Left ventricle myocardium superior (tissue), 1 donor: ENCODE results near the gene ATF3. TPM values are rescaled to one million over a fixed set of nuclear protein-coding genes. Genes with fewer than 3 reads are reported as not detected.

Experiments used
- ATAC-seq: fragments of 200-7000 bp; cut with Tn5 transposase; one replicate; pipeline ENCODE4 v1.9.1; 2020; ENCODE audit warnings: mild to moderate bottlenecking, moderate library complexity
- DNase-seq: peaks from one replicate; pipeline ENCODE4 v3.0.0-alpha.2; 2020
- intact Hi-C: fragments of 100-400 bp; cut with micrococcal nuclease; formaldehyde crosslinking; loops from one replicate; pipeline ENCODE4 v1.11.0; 2022
- total RNA-seq: library from RNA; stranded (reverse); fragmentation: NEBNext Ultra II Directional; extraction: Animal tissue kit (Norgen Biotek cat#: 25700); gene quantifications from one replicate; pipeline ENCODE4 v1.2.1, GENCODE V29; 2021
- donor health status: DM: no; HTN: yes; CAD: no; lungs with severe emphysema.

The ATF3 gene
- total RNA-seq, 1 donor from 2014 or later, result 14.6 TPM

- DNase-seq, result peak; percentile 44
- intact Hi-C loops, result loop anchor here (10.0 kb wide), 1 partner anchor 107 kb away; no protein-coding TSS in a partner anchor
- ATAC-seq, result peak; percentile 59
Measured at GRCh38 chr1:212667223-212668139, 58.9 kb downstream of the ATF3 start.

GRCh38 chr1:212668477-212668876, 59.9 kb downstream of the ATF3 start:
- ATAC-seq, result no peak

GRCh38 chr1:212669102-212669501, 60.5 kb downstream of the ATF3 start:
- ATAC-seq, result no peak
- DNase-seq, result no peak
- intact Hi-C loops, result loop anchor here (10.0 kb wide), 1 partner anchor 106 kb away; no protein-coding TSS in a partner anchor

More at GRCh38 chr1:212668477-212668876, 59.9 kb downstream of the ATF3 start:
- DNase-seq, result no peak
- intact Hi-C loops, result loop anchor here (10.0 kb wide), 1 partner anchor 106 kb away; no protein-coding TSS in a partner anchor

- ATAC-seq, result no peak
- intact Hi-C loops, result loop anchor here (10.0 kb wide), 1 partner anchor 105 kb away; no protein-coding TSS in a partner anchor
- DNase-seq, result no peak
Measured at GRCh38 chr1:212669600-212669999, 61.0 kb downstream of the ATF3 start.

GRCh38 chr1:212670301-212670700, 61.7 kb downstream of the ATF3 start:
- DNase-seq (no peak), ATAC-seq (no peak)

More at GRCh38 chr1:212670301-212670700, 61.7 kb downstream of the ATF3 start:
- intact Hi-C loops, result no loop called here

Other genes with a start within 250 kb of the ATF3 start
- 2.6 TPM for gene PACC1, start 193.9 kb upstream of the ATF3 start, total RNA-seq
- gene NENF, start 175.8 kb upstream of the ATF3 start, total RNA-seq, result 114 TPM
- gene BATF3, start 91.1 kb downstream of the ATF3 start, total RNA-seq, result 1.6 TPM
- gene NSL1, start 183.0 kb downstream of the ATF3 start, total RNA-seq, result 25.5 TPM
- gene TATDN3, start 183.1 kb downstream of the ATF3 start, total RNA-seq, result 21.3 TPM
- gene SPATA45, start 238.9 kb downstream of the ATF3 start, total RNA-seq, result not detected
- gene FLVCR1, start 249.5 kb downstream of the ATF3 start, total RNA-seq, result 2.0 TPM